HL-60 (cell line): ENCODE data around the gene TLCD3A.

Source experiments
- DNase-seq, 2 experiments: peaks; one replicate each; pipeline ENCODE4 v3.0.0-alpha.2; 2010 to 2020; ENCODE audit warnings: low read depth in 1 of 2, low spot score in 1 of 2
- H3K27ac ChIP-seq: fragments of 250-450 bp; sonication (Bioruptor Pico); replicated peaks from 2 replicates; pipeline ENCODE4 v1.5.1; 2020; ENCODE audit warnings: mild to moderate bottlenecking, moderate library complexity
- H3K27me3 ChIP-seq: fragments of 250-450 bp; sonication (Bioruptor Pico); 2 replicates; pipeline ENCODE4 v1.5.1; 2021; ENCODE audit warnings: mild to moderate bottlenecking, moderate library complexity; ENCODE audit not compliant: insufficient read depth, poor library complexity, severe bottlenecking
- H3K4me3 ChIP-seq: replicated peaks from 2 replicates; pipeline ENCODE4 v1.5.1; 2011; ENCODE audit warnings: mild to moderate bottlenecking, control low read depth, low read length; ENCODE audit not compliant: insufficient read depth
- CTCF ChIP-seq: IDR thresholded peaks from one replicate; pipeline ENCODE4 v1.5.1; 2011; ENCODE audit warnings: low read length, control low read depth, inconsistent platforms; ENCODE audit not compliant: insufficient read depth
- GABPA ChIP-seq: IDR thresholded peaks from 2 replicates; pipeline ENCODE4 v1.6.1; 2012; ENCODE audit warnings: low read depth
- POLR2AphosphoS5 ChIP-seq: IDR thresholded peaks from 2 replicates; pipeline ENCODE4 v1.6.1; 2012; ENCODE audit warnings: low read depth
- REST ChIP-seq: IDR thresholded peaks from 2 replicates; pipeline ENCODE4 v1.6.1; 2012; ENCODE audit warnings: low read depth; ENCODE audit not compliant: insufficient replicate concordance
- SPI1 ChIP-seq: IDR thresholded peaks from 2 replicates; pipeline ENCODE4 v1.6.1; 2012; ENCODE audit warnings: low read depth, mild to moderate bottlenecking, borderline replicate concordance

The TLCD3A gene

GRCh38 chr17:767076-767475, 34.7 kb downstream of the TLCD3A start:
- no peak for DNase-seq
- TF ChIP-seq POLR2AphosphoS5: no peak
- TF ChIP-seq GABPA: no peak
- no peak for TF ChIP-seq SPI1
- no peak for TF ChIP-seq REST
- TF ChIP-seq CTCF: no peak
- no peak overlapping the region for H3K4me3 ChIP-seq
- H3K27ac ChIP-seq: no peak overlapping the region
- no peaks in the 10 kb centered on the region for H3K27me3 ChIP-seq

- H3K27ac ChIP-seq: no peak overlapping the region
- no peaks in the 10 kb centered on the region for H3K27me3 ChIP-seq
- TF ChIP-seq SPI1: no peak
- TF ChIP-seq POLR2AphosphoS5: no peak
- TF ChIP-seq REST: no peak
- TF ChIP-seq CTCF: no peak
- H3K4me3 ChIP-seq: no peak overlapping the region
- no peak for DNase-seq
Observed at GRCh38 chr17:773016-773415, 40.6 kb downstream of the TLCD3A start.

- TF ChIP-seq POLR2AphosphoS5 (no peak), REST (no peak), CTCF (no peak), GABPA (no peak), SPI1 (no peak)
- no peaks in the 10 kb centered on the region for H3K27me3 ChIP-seq
- no peak overlapping the region for H3K4me3 ChIP-seq
- no peak overlapping the region for H3K27ac ChIP-seq
- no peak for DNase-seq
Observed at GRCh38 chr17:773467-774312, 41.3 kb downstream of the TLCD3A start.
